ENCODE measurements around the gene DYSF. TPM values are rescaled to one million over a fixed set of nuclear protein-coding genes. Genes with fewer than 3 reads are reported as not detected.

DYSF gene
- total RNA-seq, 1 donor from 2014 or later: 0.13 TPM

GRCh38 chr2:71609029-71609428 is 155.7 kb downstream of the DYSF start:
- Mint-ChIP-seq H3K4me3 (no peak overlapping the region), H3K36me3 (ENCODE audit: low read depth) (no peaks in the 10 kb centered on the region), H3K4me1 (no peaks in the 10 kb centered on the region), H3K27me3 (peaks cover 10% of the 10 kb centered on the region), H3K27ac (no peak overlapping the region), H3K9me3 (no peaks in the 10 kb centered on the region)
- TF ChIP-seq, protein P1, sequence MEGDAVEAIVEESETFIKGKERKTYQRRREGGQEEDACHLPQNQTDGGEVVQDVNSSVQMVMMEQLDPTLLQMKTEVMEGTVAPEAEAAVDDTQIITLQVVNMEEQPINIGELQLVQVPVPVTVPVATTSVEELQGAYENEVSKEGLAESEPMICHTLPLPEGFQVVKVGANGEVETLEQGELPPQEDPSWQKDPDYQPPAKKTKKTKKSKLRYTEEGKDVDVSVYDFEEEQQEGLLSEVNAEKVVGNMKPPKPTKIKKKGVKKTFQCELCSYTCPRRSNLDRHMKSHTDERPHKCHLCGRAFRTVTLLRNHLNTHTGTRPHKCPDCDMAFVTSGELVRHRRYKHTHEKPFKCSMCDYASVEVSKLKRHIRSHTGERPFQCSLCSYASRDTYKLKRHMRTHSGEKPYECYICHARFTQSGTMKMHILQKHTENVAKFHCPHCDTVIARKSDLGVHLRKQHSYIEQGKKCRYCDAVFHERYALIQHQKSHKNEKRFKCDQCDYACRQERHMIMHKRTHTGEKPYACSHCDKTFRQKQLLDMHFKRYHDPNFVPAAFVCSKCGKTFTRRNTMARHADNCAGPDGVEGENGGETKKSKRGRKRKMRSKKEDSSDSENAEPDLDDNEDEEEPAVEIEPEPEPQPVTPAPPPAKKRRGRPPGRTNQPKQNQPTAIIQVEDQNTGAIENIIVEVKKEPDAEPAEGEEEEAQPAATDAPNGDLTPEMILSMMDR (IDR thresholded peaks at IDR 0.05): no peak
- intact Hi-C loops (cut with micrococcal nuclease): no loop called here
- ATAC-seq (ENCODE audit: low read depth): no peak
- CTCF ChIA-PET: no interaction called here
- POLR2A ChIA-PET: no interaction called here
- DNase-seq: peak; percentile 6

- Mint-ChIP-seq H3K4me1 (no peaks in the 10 kb centered on the region), H3K36me3 (ENCODE audit: low read depth) (no peaks in the 10 kb centered on the region)
- intact Hi-C loops (cut with micrococcal nuclease): no loop called here
These were observed 156.1 kb downstream of the DYSF start for GRCh38 chr2:71609441-71609840.

DNA sequence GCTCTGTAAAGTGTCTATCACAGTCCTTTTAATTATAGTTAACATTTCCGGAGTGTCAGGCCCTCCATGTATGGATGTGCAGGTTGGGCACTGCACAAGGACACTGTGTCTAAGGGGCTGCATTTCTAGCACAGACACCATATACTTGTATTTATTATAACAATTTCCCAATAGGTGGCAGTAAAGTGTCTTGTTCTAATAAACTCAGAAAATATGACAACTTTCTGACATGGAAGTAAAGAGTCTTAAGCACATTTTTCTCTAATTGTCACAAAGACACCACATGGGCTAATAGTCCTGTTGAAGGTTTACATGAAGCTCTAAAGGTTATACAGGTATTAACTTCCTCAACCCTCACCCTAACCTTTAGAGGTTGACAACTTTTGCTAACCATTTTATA is 156.6 kb downstream of the DYSF start:
- ATAC-seq (ENCODE audit: low read depth): no peak
- TF ChIP-seq, protein P1 (IDR thresholded peaks at IDR 0.05): no peak
- Mint-ChIP-seq H3K4me1 (no peaks in the 10 kb centered on the region), H3K27ac (no peak overlapping the region), H3K36me3 (ENCODE audit: low read depth) (no peaks in the 10 kb centered on the region), H3K9me3 (no peaks in the 10 kb centered on the region), H3K27me3 (peaks cover 8% of the 10 kb centered on the region), H3K4me3 (no peak overlapping the region)
- DNase-seq: no peak
- intact Hi-C loops (cut with micrococcal nuclease): no loop called here
- POLR2A ChIA-PET: no interaction called here
- CTCF ChIA-PET: interaction anchor here (0.9 kb wide), 1 partner anchor 58 kb away, joined by 3 read pairs; no protein-coding TSS in a partner anchor

More at GRCh38 chr2:71609441-71609840, 156.1 kb downstream of the DYSF start:
- H3K27ac Mint-ChIP-seq: no peak overlapping the region
- DNase-seq (no peak), ATAC-seq (ENCODE audit: low read depth) (no peak)
- H3K4me3 Mint-ChIP-seq: no peak overlapping the region
- H3K9me3 Mint-ChIP-seq: no peaks in the 10 kb centered on the region
- CTCF ChIA-PET: interaction anchor here (0.9 kb wide), 1 partner anchor 57 kb away, joined by 3 read pairs; no protein-coding TSS in a partner anchor
- peaks cover 8% of the 10 kb centered on the region for H3K27me3 Mint-ChIP-seq
- POLR2A ChIA-PET: no interaction called here
- TF ChIP-seq, protein P1 (IDR thresholded peaks at IDR 0.05): no peak

GRCh38 chr2:71610671-71611070 is 157.3 kb downstream of the DYSF start:
- Mint-ChIP-seq H3K36me3 (ENCODE audit: low read depth) (no peaks in the 10 kb centered on the region), H3K4me3 (no peak overlapping the region), H3K27ac (no peak overlapping the region), H3K27me3 (peaks cover 8% of the 10 kb centered on the region), H3K9me3 (no peaks in the 10 kb centered on the region), H3K4me1 (no peaks in the 10 kb centered on the region)
- TF ChIP-seq, protein P1 (IDR thresholded peaks at IDR 0.05): no peak
- no peak for ATAC-seq (ENCODE audit: low read depth)
- intact Hi-C loops (cut with micrococcal nuclease): no loop called here
- ChIA-PET POLR2A (no interaction called here), CTCF (interaction anchor here (0.9 kb wide), 1 partner anchor 58 kb away, joined by 3 read pairs; no protein-coding TSS in a partner anchor)
- DNase-seq: no peak

GRCh38 chr2:71611247-71611646 is 157.9 kb downstream of the DYSF start:
- CTCF ChIA-PET: no interaction called here
- intact Hi-C loops (cut with micrococcal nuclease): no loop called here
- Mint-ChIP-seq H3K27ac (no peak overlapping the region), H3K9me3 (no peaks in the 10 kb centered on the region), H3K27me3 (peaks cover 8% of the 10 kb centered on the region), H3K4me3 (no peak overlapping the region), H3K4me1 (no peaks in the 10 kb centered on the region), H3K36me3 (ENCODE audit: low read depth) (no peaks in the 10 kb centered on the region)
- TF ChIP-seq, protein P1 (IDR thresholded peaks at IDR 0.05): no peak
- DNase-seq: peak; percentile 10
- no peak for ATAC-seq (ENCODE audit: low read depth)
- POLR2A ChIA-PET: no interaction called here
